ENCODE results near the gene C3orf22.
A peak's percentile ranks its signal among the peaks of the same experiment; 100 is the strongest.

Gene C3orf22

GRCh38 chr3:126521122-126521891 lies 37.4 kb downstream of the C3orf22 start:
- H3K27me3 ChIP-seq (ENCODE audit: insufficient read depth, low read length, poor library complexity): no peaks in the 10 kb centered on the region
- H3K79me2 ChIP-seq (ENCODE audit: insufficient read depth, low read length): no peaks in the 10 kb centered on the region
- no peak overlapping the region for H3K4me3 ChIP-seq (ENCODE audit: low read depth in 1 of 2, low read length in 2 of 2)
- H3K36me3 ChIP-seq (ENCODE audit: insufficient read depth, low read length): no peaks in the 10 kb centered on the region
- H3K4me1 ChIP-seq (ENCODE audit: insufficient read depth, low read length): peaks cover 4% of the 10 kb centered on the region
- H3K27ac ChIP-seq (ENCODE audit: low read length): no peak overlapping the region
- H2AFZ ChIP-seq (ENCODE audit: low read depth, low read length): no peak overlapping the region
- H3K9ac ChIP-seq (ENCODE audit: low read depth, low read length): no peak overlapping the region
- ATAC-seq (ENCODE audit: insufficient read depth, low read depth) (no peak), DNase-seq (no peak)
- TF ChIP-seq EZH2 (IDR thresholded peaks at IDR 0.05; ENCODE audit: borderline replicate concordance, low read depth, low read length, severe bottlenecking) (no peak), CTCF (IDR thresholded peaks at IDR 0.05; ENCODE audit: borderline replicate concordance, extremely low read depth, low read length, poor library complexity, severe bottlenecking) (no peak)
- H4K20me1 ChIP-seq (ENCODE audit: insufficient read depth, low read length): no peaks in the 10 kb centered on the region
- H3K9me3 ChIP-seq (ENCODE audit: insufficient read depth, low read length, severe bottlenecking): no peaks in the 10 kb centered on the region
- H3K4me2 ChIP-seq (ENCODE audit: insufficient read depth, low read length): no peak overlapping the region

- H3K4me3 ChIP-seq (ENCODE audit: low read depth in 1 of 2, low read length in 2 of 2): no peak overlapping the region
- peak; percentile 57 for ATAC-seq (ENCODE audit: insufficient read depth, low read depth)
- H4K20me1 ChIP-seq (ENCODE audit: insufficient read depth, low read length): no peaks in the 10 kb centered on the region
- H2AFZ ChIP-seq (ENCODE audit: low read depth, low read length): no peak overlapping the region
- H3K36me3 ChIP-seq (ENCODE audit: insufficient read depth, low read length): no peaks in the 10 kb centered on the region
- no peak for TF ChIP-seq EZH2 (IDR thresholded peaks at IDR 0.05; ENCODE audit: borderline replicate concordance, low read depth, low read length, severe bottlenecking)
- peak; percentile 33 for TF ChIP-seq CTCF (IDR thresholded peaks at IDR 0.05; ENCODE audit: borderline replicate concordance, extremely low read depth, low read length, poor library complexity, severe bottlenecking)
- no peaks in the 10 kb centered on the region for H3K9me3 ChIP-seq (ENCODE audit: insufficient read depth, low read length, severe bottlenecking)
- H3K27ac ChIP-seq (ENCODE audit: low read length): no peak overlapping the region
- no peaks in the 10 kb centered on the region for H3K27me3 ChIP-seq (ENCODE audit: insufficient read depth, low read length, poor library complexity)
- peak; percentile 32 for DNase-seq
- peaks cover 4% of the 10 kb centered on the region for H3K4me1 ChIP-seq (ENCODE audit: insufficient read depth, low read length)
- H3K4me2 ChIP-seq (ENCODE audit: insufficient read depth, low read length): no peak overlapping the region
- no peak overlapping the region for H3K9ac ChIP-seq (ENCODE audit: low read depth, low read length)
- no peaks in the 10 kb centered on the region for H3K79me2 ChIP-seq (ENCODE audit: insufficient read depth, low read length)
Observed at GRCh38 chr3:126519506-126520455, 39.0 kb downstream of the C3orf22 start.

- DNase-seq: no peak
- no peak for TF ChIP-seq CTCF (IDR thresholded peaks at IDR 0.05; ENCODE audit: borderline replicate concordance, extremely low read depth, low read length, poor library complexity, severe bottlenecking)
- no peak for TF ChIP-seq EZH2 (IDR thresholded peaks at IDR 0.05; ENCODE audit: borderline replicate concordance, low read depth, low read length, severe bottlenecking)
- H3K4me1 ChIP-seq (ENCODE audit: insufficient read depth, low read length): peaks cover 4% of the 10 kb centered on the region
Observed at GRCh38 chr3:126518779-126519177, 40.0 kb downstream of the C3orf22 start.

More at GRCh38 chr3:126518779-126519177, 40.0 kb downstream of the C3orf22 start:
- H3K79me2 ChIP-seq (ENCODE audit: insufficient read depth, low read length): no peaks in the 10 kb centered on the region
- no peaks in the 10 kb centered on the region for H3K27me3 ChIP-seq (ENCODE audit: insufficient read depth, low read length, poor library complexity)
- no peaks in the 10 kb centered on the region for H3K9me3 ChIP-seq (ENCODE audit: insufficient read depth, low read length, severe bottlenecking)
- H3K4me2 ChIP-seq (ENCODE audit: insufficient read depth, low read length): no peak overlapping the region
- ATAC-seq (ENCODE audit: insufficient read depth, low read depth): no peak
- no peak overlapping the region for H2AFZ ChIP-seq (ENCODE audit: low read depth, low read length)
- H3K9ac ChIP-seq (ENCODE audit: low read depth, low read length): no peak overlapping the region
- H3K36me3 ChIP-seq (ENCODE audit: insufficient read depth, low read length): no peaks in the 10 kb centered on the region
- H3K27ac ChIP-seq (ENCODE audit: low read length): no peak overlapping the region
- H3K4me3 ChIP-seq (ENCODE audit: low read depth in 1 of 2, low read length in 2 of 2): no peak overlapping the region
- no peaks in the 10 kb centered on the region for H4K20me1 ChIP-seq (ENCODE audit: insufficient read depth, low read length)
